Mononuclear cell (primary cell): ENCODE data around the gene ANGEL2. TPM values are rescaled to one million over a fixed set of nuclear protein-coding genes. Genes with fewer than 3 reads are reported as not detected.

Experiments
- H3K27me3 ChIP-seq: 2 replicates; pipeline ENCODE4 v1.6.0; 2011; ENCODE audit warnings: low read length, control low read depth; ENCODE audit not compliant: insufficient read depth
- H3K4me1 ChIP-seq: 2 replicates; pipeline ENCODE4 v1.5.1; 2011; ENCODE audit warnings: mild to moderate bottlenecking, low read length, control low read depth; ENCODE audit not compliant: insufficient read depth
- H3K4me3 ChIP-seq: 2 replicates; pipeline ENCODE4 v1.5.1; 2011; ENCODE audit warnings: mild to moderate bottlenecking, low read length, moderate library complexity
- H3K9me3 ChIP-seq: 2 replicates; pipeline ENCODE4 v1.5.1; 2011; ENCODE audit warnings: low read depth, mild to moderate bottlenecking, control low read depth, low read length
- total RNA-seq: library from RNA; depleted of rRNA; stranded (reverse); fragments of >200 nt; gene quantifications from one replicate; pipeline ENCODE4 v1.2.3, GENCODE V29; 2012

ANGEL2 gene
- total RNA-seq, 1 donor: 73.7 TPM

GRCh38 chr1:212984522-212985291 lies 31.0 kb downstream of the ANGEL2 start:
- Histone ChIP-seq H3K4me1 (no peaks in the 10 kb centered on the region), H3K9me3 (no peaks in the 10 kb centered on the region), H3K4me3 (no peak overlapping the region), H3K27me3 (no peaks in the 10 kb centered on the region)

GRCh38 chr1:212983482-212983881 lies 32.2 kb downstream of the ANGEL2 start:
- Histone ChIP-seq H3K27me3 (no peaks in the 10 kb centered on the region), H3K4me3 (no peak overlapping the region), H3K9me3 (no peaks in the 10 kb centered on the region), H3K4me1 (no peaks in the 10 kb centered on the region)

- no peaks in the 10 kb centered on the region for H3K9me3 ChIP-seq
- no peak overlapping the region for H3K4me3 ChIP-seq
- H3K27me3 ChIP-seq: no peaks in the 10 kb centered on the region
- no peaks in the 10 kb centered on the region for H3K4me1 ChIP-seq
Measured at GRCh38 chr1:212982430-212983152, 33.1 kb downstream of the ANGEL2 start.

- Histone ChIP-seq H3K4me1 (no peaks in the 10 kb centered on the region), H3K9me3 (no peaks in the 10 kb centered on the region), H3K27me3 (no peaks in the 10 kb centered on the region), H3K4me3 (no peak overlapping the region)
Measured at GRCh38 chr1:212981571-212982328, 33.9 kb downstream of the ANGEL2 start.

GRCh38 chr1:212981025-212981495 lies 34.6 kb downstream of the ANGEL2 start:
- Histone ChIP-seq H3K9me3 (no peaks in the 10 kb centered on the region), H3K4me3 (no peak overlapping the region), H3K27me3 (no peaks in the 10 kb centered on the region), H3K4me1 (no peaks in the 10 kb centered on the region)

GRCh38 chr1:212980123-212980785 lies 35.4 kb downstream of the ANGEL2 start:
- Histone ChIP-seq H3K4me3 (no peak overlapping the region), H3K4me1 (no peaks in the 10 kb centered on the region), H3K27me3 (no peaks in the 10 kb centered on the region)

GRCh38 chr1:212979340-212980122 lies 36.1 kb downstream of the ANGEL2 start:
- no peak overlapping the region for H3K4me3 ChIP-seq
- no peaks in the 10 kb centered on the region for H3K4me1 ChIP-seq
- H3K9me3 ChIP-seq: no peaks in the 10 kb centered on the region
- H3K27me3 ChIP-seq: no peaks in the 10 kb centered on the region

More at GRCh38 chr1:212980123-212980785, 35.4 kb downstream of the ANGEL2 start:
- H3K9me3 ChIP-seq: no peaks in the 10 kb centered on the region

- Histone ChIP-seq H3K9me3 (no peaks in the 10 kb centered on the region), H3K27me3 (no peaks in the 10 kb centered on the region), H3K4me3 (no peak overlapping the region), H3K4me1 (no peaks in the 10 kb centered on the region)
Measured at GRCh38 chr1:212977781-212978645, 37.7 kb downstream of the ANGEL2 start.

- Histone ChIP-seq H3K27me3 (no peaks in the 10 kb centered on the region), H3K4me1 (no peaks in the 10 kb centered on the region), H3K4me3 (no peak overlapping the region), H3K9me3 (no peaks in the 10 kb centered on the region)
Measured at GRCh38 chr1:212976586-212976985, 39.1 kb downstream of the ANGEL2 start.

- H3K4me1 ChIP-seq: no peaks in the 10 kb centered on the region
- H3K27me3 ChIP-seq: no peaks in the 10 kb centered on the region
- H3K4me3 ChIP-seq: no peak overlapping the region
- H3K9me3 ChIP-seq: no peaks in the 10 kb centered on the region
Measured at GRCh38 chr1:212975111-212975918, 40.4 kb downstream of the ANGEL2 start.

- H3K4me1 ChIP-seq: no peaks in the 10 kb centered on the region
- H3K4me3 ChIP-seq: no peak overlapping the region
- H3K27me3 ChIP-seq: no peaks in the 10 kb centered on the region
- H3K9me3 ChIP-seq: no peaks in the 10 kb centered on the region
Measured at GRCh38 chr1:212974711-212975110, 41.0 kb downstream of the ANGEL2 start.

- Histone ChIP-seq H3K4me3 (no peak overlapping the region), H3K4me1 (no peaks in the 10 kb centered on the region), H3K27me3 (no peaks in the 10 kb centered on the region), H3K9me3 (no peaks in the 10 kb centered on the region)
Measured at GRCh38 chr1:212973899-212974298, 41.8 kb downstream of the ANGEL2 start.

- no peaks in the 10 kb centered on the region for H3K4me1 ChIP-seq
- H3K27me3 ChIP-seq: no peaks in the 10 kb centered on the region
Measured at GRCh38 chr1:212973426-212973825, 42.2 kb downstream of the ANGEL2 start.

More at GRCh38 chr1:212973426-212973825, 42.2 kb downstream of the ANGEL2 start:
- Histone ChIP-seq H3K9me3 (no peaks in the 10 kb centered on the region), H3K4me3 (no peak overlapping the region)
